GM12878 (cell line): ENCODE results near the gene ZNF331. TPM values are rescaled to one million over a fixed set of nuclear protein-coding genes. Genes with fewer than 3 reads are reported as not detected.

Experiments used
- ATAC-seq: fragments of 200-7000 bp; cut with Tn5 transposase; 3 replicates; pipeline ENCODE4 v1.9.1; 2020; ENCODE audit warnings: mild to moderate bottlenecking, moderate library complexity
- BruUV-seq: library from RNA; stranded (reverse); fragments of 400-500 nt; replicated peaks from 2 replicates; lab custom pipeline; 2021; lab: Mats Ljungman, UMichigan
- CTCF ChIA-PET: fragments of 300-600 bp; sonication (Branson Sonifier 250); formaldehyde crosslinking; extraction: SDS; loops from one replicate; lab custom pipeline; 2021; ENCODE audit warnings: inconsistent platforms; lab: Yijun Ruan, JAX
- POLR2A ChIA-PET: fragments of 350-600 bp; formaldehyde crosslinking; extraction: SDS; loops from one replicate; lab custom pipeline; 2021; ENCODE audit warnings: inconsistent platforms; lab: Charles Lee
- RAD21 ChIA-PET: fragments of 300-600 bp; sonication (Branson Sonifier 250); formaldehyde crosslinking; loops from one replicate; lab custom pipeline; 2023; ENCODE audit warnings: antibody characterized with exemption; ENCODE audit not compliant: unreplicated experiment; lab: Charles Lee
- SMC1A ChIA-PET: fragments of 300-600 bp; sonication (Branson Sonifier 250); formaldehyde crosslinking; loops from one replicate; lab custom pipeline; 2023; ENCODE audit not compliant: unreplicated experiment, uncharacterized antibody; lab: Charles Lee
- DNase-seq: peaks from one replicate; pipeline ENCODE4 v3.0.0-alpha.2; 2011; ENCODE audit warnings: low read depth, low spot score
- FAIRE-seq: peaks from 3 replicates; lab custom pipeline; 2011; peaks lifted over from hg19 to GRCh38; lab: Jason Lieb, UNC
- H2AFZ ChIP-seq: 2 replicates; pipeline ENCODE4 v1.6.0; 2011; ENCODE audit warnings: low read depth, low read length, control low read depth; ENCODE audit not compliant: control insufficient read depth
- H3K27ac ChIP-seq: 2 replicates; pipeline ENCODE4 v1.5.1; 2011; ENCODE audit warnings: control low read depth; ENCODE audit not compliant: control insufficient read depth, insufficient read depth
- H3K27me3 ChIP-seq, 2 experiments: replicated peaks in 1 of 2; 2 replicates each; pipeline versions ENCODE4 v1.6.0 to v1.6.1; 2011; ENCODE audit warnings: low read length in 1 of 2; ENCODE audit not compliant: control insufficient read depth in 2 of 2, insufficient read depth in 2 of 2
- H3K36me3 ChIP-seq, 2 experiments: 2 replicates each; pipeline ENCODE4 v1.5.1; 2011; ENCODE audit warnings: low read length in 1 of 2; ENCODE audit not compliant: control insufficient read depth in 2 of 2, insufficient read depth in 2 of 2
- H3K4me1 ChIP-seq: 2 replicates; pipeline ENCODE4 v1.6.1; 2011; ENCODE audit warnings: mild to moderate bottlenecking, low read length, moderate library complexity, mixed read lengths; ENCODE audit not compliant: control insufficient read depth, insufficient read depth
- H3K4me2 ChIP-seq: 2 replicates; pipeline ENCODE4 v1.6.0; 2011; ENCODE audit warnings: control low read depth; ENCODE audit not compliant: control insufficient read depth, insufficient read depth
- H3K4me3 ChIP-seq: fragments of 200-600 bp; sonication (generic); 2 replicates; pipeline ENCODE4 v1.5.1; 2016
- H3K79me2 ChIP-seq: 2 replicates; pipeline ENCODE4 v1.6.0; 2011; ENCODE audit warnings: low read length; ENCODE audit not compliant: control insufficient read depth, insufficient read depth
- H3K9ac ChIP-seq: 2 replicates; pipeline ENCODE4 v1.8.0; 2011; ENCODE audit warnings: low read length, control low read depth, mixed read lengths; ENCODE audit not compliant: control insufficient read depth, insufficient read depth
- H3K9me3 ChIP-seq: replicated peaks from 3 replicates; pipeline ENCODE4 v1.5.1; 2011; ENCODE audit warnings: mild to moderate bottlenecking, low read length; ENCODE audit not compliant: control insufficient read depth, insufficient read depth
- H4K20me1 ChIP-seq: 2 replicates; pipeline ENCODE4 v1.6.0; 2011; ENCODE audit not compliant: control insufficient read depth, insufficient read depth
- BCL11A ChIP-seq: IDR thresholded peaks from 2 replicates; pipeline ENCODE4 v1.6.1; 2011; ENCODE audit warnings: low read depth, low read length
- CEBPZ ChIP-seq: fragments of 150-350 bp; IDR thresholded peaks from 2 replicates; pipeline ENCODE4 v1.6.1; 2016; ENCODE audit warnings: low read depth, low read length
- CUX1 ChIP-seq: IDR thresholded peaks from 2 replicates; pipeline ENCODE4 v1.6.1; 2012; ENCODE audit warnings: improper control_type of control experiment, low read depth, low read length; ENCODE audit not compliant: insufficient replicate concordance
- EZH2 ChIP-seq: IDR thresholded peaks from 2 replicates; pipeline ENCODE4 v1.6.1; 2012; ENCODE audit warnings: low read depth, mild to moderate bottlenecking, control low read depth, inconsistent platforms, low read length, borderline replicate concordance; ENCODE audit not compliant: control insufficient read depth
- JUNB ChIP-seq: IDR thresholded peaks from 2 replicates; pipeline ENCODE4 v1.6.1; 2016; ENCODE audit warnings: antibody characterized with exemption, mild to moderate bottlenecking
- MEF2A ChIP-seq: IDR thresholded peaks from 2 replicates; pipeline ENCODE4 v1.6.1; 2011; ENCODE audit warnings: low read depth, mild to moderate bottlenecking, low read length, moderate library complexity; ENCODE audit not compliant: insufficient read depth
- MTA3 ChIP-seq: IDR thresholded peaks from 2 replicates; pipeline ENCODE4 v1.6.1; 2012; ENCODE audit warnings: low read length, inconsistent platforms, borderline replicate concordance
- NR2F1 ChIP-seq: fragments of 450-650 bp; conservative IDR thresholded peaks from 2 replicates; pipeline ENCODE4 v1.6.1; 2017; ENCODE audit warnings: mild to moderate bottlenecking
- SREBF2 ChIP-seq: IDR thresholded peaks from 2 replicates; pipeline ENCODE4 v1.6.1; 2012; ENCODE audit warnings: mild to moderate bottlenecking, low read length
- STAT3 ChIP-seq: IDR thresholded peaks from 2 replicates; pipeline ENCODE4 v1.6.1; 2011; ENCODE audit warnings: low read depth, low read length, improper control_type of control experiment
- SUZ12 ChIP-seq: fragments of 200-600 bp; sonication (generic); IDR thresholded peaks from one replicate; pipeline ENCODE4 v1.6.1; 2018; ENCODE audit warnings: antibody characterized with exemption, mild to moderate bottlenecking; ENCODE audit not compliant: unreplicated experiment
- TARDBP ChIP-seq: IDR thresholded peaks from 2 replicates; pipeline ENCODE4 v1.6.1; 2016; ENCODE audit warnings: borderline replicate concordance
- WGBS: methylation state at CpG from one replicate; pipeline ENCODE4 v1.1.6; 2016; ENCODE audit warnings: low lambda C conversion rate; ENCODE audit not compliant: insufficient replicate concordance, insufficient coverage; ENCODE audit errors: missing lambda C conversion rate; 5-methylcytosine and 5-hydroxymethylcytosine counted together
- in situ Hi-C: fragments of 300-500 bp; cut with MboI; formaldehyde crosslinking; loops from 9 replicates; pipeline ENCODE4 v1.14.3; 2018; ENCODE audit warnings: mixed read lengths
- intact Hi-C: fragments of 100-400 bp; cut with micrococcal nuclease; formaldehyde crosslinking; loops from one replicate; pipeline ENCODE4 v1.14.2; 2022; ENCODE audit not compliant: unreplicated experiment
- polyA plus RNA-seq, 11 experiments: library from polyadenylated mRNA; depleted of rRNA in 4 of 11; unstranded in 6 of 11; stranded (reverse) in 5 of 11; fragments of >200 nt; fragmentation: Nextera tagmentation in 4 of 11; fragmentation: Illumina TruSeq in 1 of 11; extraction: Ambion mirVana in 4 of 11; extraction: Trizol in 1 of 11; gene quantifications; 1 replicate in 1 of 11; 2 replicates in 10 of 11; pipeline versions ENCODE4 v1.2.1 to v1.2.3, GENCODE V29; 2011 to 2016; ENCODE audit warnings: inconsistent platforms in 2 of 11, missing spikeins in 2 of 11, low read depth in 1 of 11
- total RNA-seq, 4 experiments: library from RNA; depleted of rRNA in 3 of 4; stranded (reverse); fragments of >200 nt in 3 of 4; fragmentation: Illumina TruSeq in 1 of 4; extraction: Trizol in 1 of 4; gene quantifications; 2 replicates each; pipeline versions ENCODE4 v1.2.1 to v1.2.3, GENCODE V29; 2013 to 2021

ZNF331 gene
- total and polyA plus RNA-seq, 10 of the 15 experiments (the other 5 are each of a cell fraction or from before 2014, with no cell fraction given): 2.6 to 11.5 (median 5.3) TPM

GRCh38 chr19:53577968-53578367 lies 40.0 kb downstream of the ZNF331 start (continued):
- no peak for TF ChIP-seq CEBPZ
- no peak for TF ChIP-seq NR2F1
- no peak for TF ChIP-seq MTA3
- TF ChIP-seq MEF2A: no peak
- no peak for TF ChIP-seq SREBF2
- TF ChIP-seq BCL11A: no peak
- TF ChIP-seq STAT3: no peak

- BruUV-seq: no TSS peak
- no peak for ATAC-seq
Measured at GRCh38 chr19:53579518-53579917, 41.6 kb downstream of the ZNF331 start.

More at GRCh38 chr19:53579518-53579917, 41.6 kb downstream of the ZNF331 start:
- no peak overlapping the region for H2AFZ ChIP-seq
- no peak overlapping the region for H3K4me3 ChIP-seq
- ChIA-PET POLR2A (no interaction called here), SMC1A (no interaction called here), CTCF (no interaction called here), RAD21 (no interaction called here)
- H3K79me2 ChIP-seq: no peaks in the 10 kb centered on the region
- no peak overlapping the region for H3K27ac ChIP-seq
- no peak overlapping the region for H3K9ac ChIP-seq
- peaks cover 21% of the 10 kb centered on the region for H3K9me3 ChIP-seq
- no peak for FAIRE-seq
- in situ Hi-C loops (no loop called here), intact Hi-C loops (no loop called here)
- no peak overlapping the region for H3K4me2 ChIP-seq
- TF ChIP-seq JUNB (no peak), SUZ12 (no peak), TARDBP (no peak), EZH2 (no peak), CUX1 (no peak)
- WGBS: 100% methylated on average over 2 of the region's 2 CpGs
- H3K36me3 ChIP-seq: peaks cover 5 to 9% of the 10 kb centered on the region in 2 experiments; a peak in 3 of 4 replicates
- no peaks in the 10 kb centered on the region for H4K20me1 ChIP-seq
- no peaks in the 10 kb centered on the region for H3K4me1 ChIP-seq
- no peaks in the 10 kb centered on the region for H3K27me3 ChIP-seq
- DNase-seq: no peak
